Epithelial cell of esophagus (primary cell): Measurements from ENCODE around the gene SHROOM1.

Source experiments
- DNase-seq: peaks from one replicate; pipeline ENCODE4 v3.0.0; 2010; ENCODE audit warnings: low read depth
- H3K4me3 ChIP-seq: 2 replicates; pipeline ENCODE4 v1.5.1; 2011; ENCODE audit warnings: mild to moderate bottlenecking, low read length, control low read depth
- TF ChIP-seq, protein P1 (sequence below): IDR thresholded peaks from 2 replicates; pipeline ENCODE4 v1.5.1; 2011; ENCODE audit warnings: low read depth, mild to moderate bottlenecking, low read length, control low read depth, inconsistent platforms; ENCODE audit not compliant: insufficient read depth; ENCODE audit errors: missing control alignments

SHROOM1 gene

GRCh38 chr5:132778129-132778528, 52.3 kb downstream of the SHROOM1 start:
- TF ChIP-seq, protein P1, sequence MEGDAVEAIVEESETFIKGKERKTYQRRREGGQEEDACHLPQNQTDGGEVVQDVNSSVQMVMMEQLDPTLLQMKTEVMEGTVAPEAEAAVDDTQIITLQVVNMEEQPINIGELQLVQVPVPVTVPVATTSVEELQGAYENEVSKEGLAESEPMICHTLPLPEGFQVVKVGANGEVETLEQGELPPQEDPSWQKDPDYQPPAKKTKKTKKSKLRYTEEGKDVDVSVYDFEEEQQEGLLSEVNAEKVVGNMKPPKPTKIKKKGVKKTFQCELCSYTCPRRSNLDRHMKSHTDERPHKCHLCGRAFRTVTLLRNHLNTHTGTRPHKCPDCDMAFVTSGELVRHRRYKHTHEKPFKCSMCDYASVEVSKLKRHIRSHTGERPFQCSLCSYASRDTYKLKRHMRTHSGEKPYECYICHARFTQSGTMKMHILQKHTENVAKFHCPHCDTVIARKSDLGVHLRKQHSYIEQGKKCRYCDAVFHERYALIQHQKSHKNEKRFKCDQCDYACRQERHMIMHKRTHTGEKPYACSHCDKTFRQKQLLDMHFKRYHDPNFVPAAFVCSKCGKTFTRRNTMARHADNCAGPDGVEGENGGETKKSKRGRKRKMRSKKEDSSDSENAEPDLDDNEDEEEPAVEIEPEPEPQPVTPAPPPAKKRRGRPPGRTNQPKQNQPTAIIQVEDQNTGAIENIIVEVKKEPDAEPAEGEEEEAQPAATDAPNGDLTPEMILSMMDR: no peak
- no peak for DNase-seq
- H3K4me3 ChIP-seq: peak overlapping the region; percentile 72

GRCh38 chr5:132777209-132778069, 53.0 kb downstream of the SHROOM1 start, which contains the start of gene SEPTIN8:
Gene SEPTIN8 (minus strand): TSS chr5:132777239. CDS start chr5:132777137, 102 bp downstream.
- TF ChIP-seq, protein P1: no peak
- peak within 1 kb of the TSS; percentile 72 for H3K4me3 ChIP-seq
- peak; percentile 48 for DNase-seq

- TF ChIP-seq, protein P1: no peak
- no peak for DNase-seq
- peak overlapping the region; percentile 72 for H3K4me3 ChIP-seq
Observed at GRCh38 chr5:132776938-132777208, 53.6 kb downstream of the SHROOM1 start.

- TF ChIP-seq, protein P1: no peak
- peak overlapping the region; percentile 72 for H3K4me3 ChIP-seq
- peak; percentile 23 for DNase-seq
Observed at GRCh38 chr5:132776131-132776937, 54.1 kb downstream of the SHROOM1 start.

GRCh38 chr5:132775476-132775961, 54.9 kb downstream of the SHROOM1 start:
- H3K4me3 ChIP-seq: peak overlapping the region; percentile 72
- peak; percentile 14 for DNase-seq
- TF ChIP-seq, protein P1: no peak

GRCh38 chr5:132774896-132775295, 55.6 kb downstream of the SHROOM1 start:
- DNase-seq: no peak
- TF ChIP-seq, protein P1: no peak
- H3K4me3 ChIP-seq: no peak overlapping the region
